ENCODE results near the gene DDI2. TPM values are rescaled to one million over a fixed set of nuclear protein-coding genes. Genes with fewer than 3 reads are reported as not detected.

DDI2 gene
- total and polyA plus RNA-seq, 2 donors (not counting 3 experiments of a cell fraction or from before 2014, with no cell fraction given) = 5.4 to 35.2 TPM

- intact Hi-C loops (cut with micrococcal nuclease) (no loop called here), dilution Hi-C loops (cut with MboI; ENCODE audit: extremely low pct_ligation_motif_present, low sequenced_read_pairs) (no loop called here)
- Histone ChIP-seq H3K27me3 (ENCODE audit: control insufficient read depth in 2 of 2, insufficient read depth in 2 of 2, low read length in 2 of 2) (no peaks in the 10 kb centered on the region), H3K9ac (replicated peaks; ENCODE audit: extremely low read depth, insufficient read depth, low read length) (no peak overlapping the region), H3K27ac (ENCODE audit: insufficient read depth, low read depth, low read length) (no peak overlapping the region), H4K20me1 (replicated peaks; ENCODE audit: control insufficient read depth, extremely low read depth, insufficient read depth, low read length) (no peaks in the 10 kb centered on the region), H2AFZ (ENCODE audit: low read depth, low read length) (no peak overlapping the region), H3K4me2 (ENCODE audit: insufficient read depth, low read length) (no peak overlapping the region), H3K4me1 (ENCODE audit: control insufficient read depth, extremely low read depth, insufficient read depth, low read length) (peaks cover 8% of the 10 kb centered on the region), H3K9me1 (replicated peaks; ENCODE audit: control insufficient read depth, extremely low read depth, insufficient read depth, low read length) (no peaks in the 10 kb centered on the region), H3K36me3 (ENCODE audit: control insufficient read depth in 2 of 2, extremely low read depth in 1 of 2, insufficient read depth in 2 of 2, low read length in 2 of 2) (no peaks in the 10 kb centered on the region), H3K9me3 (replicated peaks; ENCODE audit: control insufficient read depth, insufficient read depth, low read length) (no peaks in the 10 kb centered on the region), H3K79me2 (ENCODE audit: control insufficient read depth, insufficient read depth, low read length) (no peaks in the 10 kb centered on the region), H3K4me3 (replicated peaks in 1 of 3; ENCODE audit: insufficient read depth in 1 of 3, low read depth in 1 of 3, low read length in 3 of 3) (no peak overlapping the region)
- no TSS peak for BruUV-seq (replicated peaks)
- DNase-seq (ENCODE audit: low read depth, low spot score) (no peak), FAIRE-seq (no peak)
- POLR2A ChIA-PET = no interaction called here
- no peak for TF ChIP-seq POLR2AphosphoS5 (IDR thresholded peaks at IDR 0.05; ENCODE audit: insufficient read depth, low read depth, low read length)
- TF ChIP-seq FOS (IDR thresholded peaks at IDR 0.05; ENCODE audit: borderline replicate concordance, insufficient read depth, low read length) = no peak
- TF ChIP-seq JUN (IDR thresholded peaks at IDR 0.05; ENCODE audit: borderline replicate concordance, insufficient read depth, insufficient read length, low read depth) = no peak
- TF ChIP-seq, protein P1, sequence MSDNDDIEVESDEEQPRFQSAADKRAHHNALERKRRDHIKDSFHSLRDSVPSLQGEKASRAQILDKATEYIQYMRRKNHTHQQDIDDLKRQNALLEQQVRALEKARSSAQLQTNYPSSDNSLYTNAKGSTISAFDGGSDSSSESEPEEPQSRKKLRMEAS (IDR thresholded peaks at IDR 0.05; ENCODE audit: insufficient read depth, insufficient read length) = no peak
- no peak for TF ChIP-seq MYC (IDR thresholded peaks at IDR 0.05; ENCODE audit: low read depth, low read length)
- TF ChIP-seq EZH2 (IDR thresholded peaks at IDR 0.05; ENCODE audit: borderline replicate concordance, low read depth, low read length, severe bottlenecking) = no peak
- TF ChIP-seq GATA2 (IDR thresholded peaks at IDR 0.05; ENCODE audit: insufficient read depth, insufficient read length, low read depth, low read length) = no peak
- TF ChIP-seq, protein P2, sequence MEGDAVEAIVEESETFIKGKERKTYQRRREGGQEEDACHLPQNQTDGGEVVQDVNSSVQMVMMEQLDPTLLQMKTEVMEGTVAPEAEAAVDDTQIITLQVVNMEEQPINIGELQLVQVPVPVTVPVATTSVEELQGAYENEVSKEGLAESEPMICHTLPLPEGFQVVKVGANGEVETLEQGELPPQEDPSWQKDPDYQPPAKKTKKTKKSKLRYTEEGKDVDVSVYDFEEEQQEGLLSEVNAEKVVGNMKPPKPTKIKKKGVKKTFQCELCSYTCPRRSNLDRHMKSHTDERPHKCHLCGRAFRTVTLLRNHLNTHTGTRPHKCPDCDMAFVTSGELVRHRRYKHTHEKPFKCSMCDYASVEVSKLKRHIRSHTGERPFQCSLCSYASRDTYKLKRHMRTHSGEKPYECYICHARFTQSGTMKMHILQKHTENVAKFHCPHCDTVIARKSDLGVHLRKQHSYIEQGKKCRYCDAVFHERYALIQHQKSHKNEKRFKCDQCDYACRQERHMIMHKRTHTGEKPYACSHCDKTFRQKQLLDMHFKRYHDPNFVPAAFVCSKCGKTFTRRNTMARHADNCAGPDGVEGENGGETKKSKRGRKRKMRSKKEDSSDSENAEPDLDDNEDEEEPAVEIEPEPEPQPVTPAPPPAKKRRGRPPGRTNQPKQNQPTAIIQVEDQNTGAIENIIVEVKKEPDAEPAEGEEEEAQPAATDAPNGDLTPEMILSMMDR (IDR thresholded peaks at IDR 0.05; ENCODE audit: extremely low read depth in 1 of 2, insufficient read depth in 1 of 2, low read depth in 1 of 2, low read length in 2 of 2) = no peak
- no peak for TF ChIP-seq POLR2A (IDR thresholded peaks at IDR 0.05; ENCODE audit: low read depth, low read length)
- CTCF ChIA-PET = no interaction called here
These were observed 50.1 kb downstream of the DDI2 start for GRCh38 chr1:15667362-15667761.
